Stimulated activated CD4-positive, alpha-beta T cell treated with anti-CD3 and anti-CD28 coated beads, TNF-alpha, amount 100 ng/mL, for 48 hours (primary cell): ENCODE results near the gene ALDH1A2.
"Not testable (repeated sequence)": the region's sequence is repeated elsewhere in the genome, so short reads cannot be mapped to it uniquely, and the experiment has no call there.

Source experiments
- DNase-seq, 3 donors: peaks; one replicate each; pipeline ENCODE4 v3.0.0-alpha.2; 2020; ENCODE audit warnings: low read depth in 3 of 3

Gene ALDH1A2

DNA sequence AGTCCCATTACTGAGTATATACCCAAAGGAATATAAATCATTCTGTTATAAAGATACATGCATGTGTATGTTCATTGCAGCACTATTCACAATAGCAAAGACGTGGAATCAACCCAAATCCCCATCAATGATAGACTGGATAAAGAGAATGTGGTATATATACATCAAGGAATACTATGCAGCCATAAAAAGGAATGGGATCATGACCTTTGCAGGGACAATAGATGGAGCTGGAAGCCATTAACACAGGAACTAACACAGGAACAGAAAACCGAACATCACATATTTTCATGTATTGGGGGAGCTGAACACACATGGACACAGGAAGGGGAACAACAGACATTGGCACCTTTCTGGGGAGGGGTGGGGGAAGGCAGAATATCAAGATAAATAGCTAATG is 65.8 kb downstream of the ALDH1A2 start:
- DNase-seq, result not testable (repeated sequence)

DNA sequence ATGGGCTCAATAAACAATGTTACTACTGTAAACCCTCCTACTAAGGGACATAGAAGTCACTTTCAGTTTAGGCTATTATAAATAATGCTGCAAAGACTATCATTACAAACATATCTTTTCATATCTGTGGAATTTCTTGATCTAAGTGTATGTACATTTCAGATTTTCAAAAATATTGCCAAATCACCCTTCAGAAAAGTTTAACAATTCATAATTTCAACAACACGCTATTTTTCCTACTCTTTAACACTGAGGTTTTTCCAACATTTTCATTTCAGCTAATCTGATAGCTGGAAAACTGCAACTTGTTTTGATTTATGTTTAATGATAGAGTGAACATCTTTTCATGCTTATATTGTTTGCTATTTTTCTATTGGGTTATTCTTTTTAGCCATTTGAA is 69.0 kb downstream of the ALDH1A2 start:
- no peak for DNase-seq

DNA sequence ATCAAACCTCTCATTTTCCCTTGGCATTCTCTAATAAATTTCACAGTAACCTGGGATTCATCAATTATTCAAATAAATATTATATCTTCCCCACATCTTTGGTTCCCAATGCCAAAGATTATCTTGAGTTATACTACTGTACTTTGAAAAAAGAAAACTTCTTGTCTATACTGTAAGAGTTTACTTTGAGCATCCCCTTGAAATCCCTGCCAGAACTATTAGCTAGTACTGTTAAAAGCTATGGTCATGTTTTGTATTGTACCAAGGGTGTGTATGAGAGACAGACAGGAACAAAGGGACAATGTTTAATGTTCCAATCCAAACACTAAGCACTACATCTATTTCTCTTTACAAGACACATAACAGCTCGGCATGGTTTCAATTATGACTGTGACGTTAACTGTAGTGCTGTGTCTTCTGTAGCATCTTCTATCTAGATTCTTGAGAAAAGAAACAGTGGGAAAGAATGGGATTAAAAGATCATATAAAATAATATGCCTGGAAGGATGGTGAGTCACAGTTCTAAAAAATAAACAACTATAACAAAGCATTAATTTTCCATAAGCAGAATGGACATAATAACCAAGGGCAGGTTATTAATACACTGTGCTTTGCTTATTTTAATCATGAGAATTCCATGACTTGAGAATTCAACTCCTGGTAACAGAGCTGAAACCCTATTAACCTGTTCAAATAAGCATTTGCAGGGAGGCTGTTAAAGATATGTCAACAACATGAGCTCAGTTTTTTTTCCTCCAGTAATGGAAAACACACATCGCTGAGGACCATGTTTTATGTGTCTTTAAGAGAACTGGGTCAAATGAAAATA is 71.1 kb downstream of the ALDH1A2 start:
- DNase-seq, result no peak

DNA sequence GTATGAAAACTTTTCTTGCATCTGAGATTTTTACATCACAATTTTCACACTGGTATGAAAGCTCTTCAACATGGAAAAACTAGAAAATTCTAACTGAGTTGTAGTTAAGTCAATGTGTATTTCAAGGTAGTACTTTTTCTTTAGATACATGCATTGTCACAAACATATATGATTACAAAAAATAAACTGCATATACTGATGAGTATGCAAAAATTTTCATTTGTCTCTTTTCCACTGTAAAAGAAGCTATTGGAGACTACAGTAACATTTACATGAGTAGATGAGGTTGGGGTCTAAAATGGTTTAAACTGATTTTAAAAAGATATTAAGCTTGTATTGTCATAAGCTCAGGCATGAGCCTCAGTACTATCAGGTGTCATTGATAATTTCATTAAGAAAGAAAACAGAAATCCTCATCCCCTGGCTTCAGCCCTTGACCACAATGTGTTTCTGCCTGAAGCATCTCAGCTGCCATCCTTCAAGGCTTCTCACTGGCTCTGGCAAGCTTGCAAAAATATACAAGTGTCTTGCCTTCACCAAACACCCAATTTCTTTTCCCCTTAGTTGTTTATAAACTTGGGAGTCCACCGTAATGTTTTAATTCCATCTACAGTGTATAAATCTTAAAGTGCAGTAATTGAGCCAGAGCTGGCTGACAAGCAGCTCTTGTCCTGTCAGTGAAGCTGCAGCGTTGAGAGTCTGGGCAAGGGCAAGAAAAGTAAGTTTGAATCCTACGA is 71.9 kb downstream of the ALDH1A2 start:
- no peak for DNase-seq

DNA sequence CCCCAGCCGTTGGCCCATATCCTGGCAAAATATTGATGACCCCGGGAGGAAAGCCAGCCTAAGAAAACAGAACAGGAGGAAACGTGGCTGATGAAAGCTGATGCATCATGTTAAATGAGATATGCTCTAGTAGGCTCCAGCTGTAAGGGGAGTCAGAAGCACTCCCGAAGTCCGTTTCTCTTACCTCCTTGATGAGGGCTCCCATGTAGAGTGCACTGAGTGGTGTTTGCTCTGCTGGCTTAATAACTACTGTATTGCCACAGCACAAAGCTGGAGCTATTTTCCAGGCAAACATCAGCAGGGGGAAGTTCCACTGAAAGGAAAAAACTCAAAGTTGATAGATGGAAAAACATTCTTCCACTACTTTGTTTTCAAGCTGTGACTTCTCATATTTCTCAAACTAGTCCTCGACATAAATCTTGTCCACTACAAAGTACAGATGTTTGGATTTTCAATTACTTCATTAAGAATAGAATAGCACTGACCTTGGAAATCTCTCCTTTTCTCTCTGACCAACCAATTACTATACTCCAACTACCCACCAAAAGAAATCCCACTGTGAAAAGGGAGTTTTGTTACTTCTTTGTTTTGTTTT is 72.7 kb downstream of the ALDH1A2 start:
- no peak for DNase-seq

- DNase-seq, result no peak
Measured at GRCh38 chr15:57973534-57973933, 92.0 kb downstream of the ALDH1A2 start.

- DNase-seq, result no peak
Measured at GRCh38 chr15:57972864-57973263, 92.6 kb downstream of the ALDH1A2 start.

- DNase-seq, result no peak
Measured at GRCh38 chr15:57969996-57970395, 95.5 kb downstream of the ALDH1A2 start.

GRCh38 chr15:57969355-57969754 is 96.2 kb downstream of the ALDH1A2 start:
- DNase-seq, result no peak

- DNase-seq, result no peak
Measured at GRCh38 chr15:57962887-57963286, 102.6 kb downstream of the ALDH1A2 start.

DNA sequence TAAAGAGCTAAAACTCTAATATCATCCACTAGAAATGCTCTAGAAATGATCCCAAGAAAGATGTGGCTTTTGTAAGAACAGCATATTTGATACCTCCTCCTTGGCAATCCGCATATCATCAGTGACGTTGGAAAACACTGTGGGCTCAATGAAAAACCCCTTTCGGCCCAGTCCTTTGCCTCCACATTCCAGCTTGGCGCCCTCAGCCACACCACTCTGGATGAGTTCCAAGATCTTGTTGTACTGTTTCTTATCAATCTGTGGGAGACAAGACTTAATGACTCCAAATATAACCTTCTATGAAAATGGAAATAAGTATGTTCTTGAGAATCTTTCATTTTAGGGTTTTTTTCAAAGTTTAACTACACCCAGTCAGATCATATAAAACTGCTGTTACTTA is 103.6 kb downstream of the ALDH1A2 start:
- no peak for DNase-seq

DNA sequence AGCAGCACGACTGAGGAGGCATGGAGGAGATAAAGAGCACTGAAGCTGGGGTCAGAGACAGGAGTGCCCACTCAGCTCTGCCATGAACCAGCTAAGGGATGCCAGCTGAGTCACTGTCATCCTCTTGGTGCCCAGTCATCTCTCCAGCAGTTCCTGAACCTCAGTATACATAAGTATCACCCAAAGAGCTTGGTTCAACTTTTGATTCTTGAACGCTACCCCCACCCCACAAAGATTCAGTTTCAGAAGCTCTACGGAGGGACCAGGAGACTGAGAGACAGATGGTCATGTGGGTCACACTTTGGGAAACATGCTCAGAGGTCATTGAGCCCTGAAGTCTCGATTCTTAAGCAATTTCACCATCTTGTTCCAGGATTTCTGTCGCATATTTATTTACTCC is 108.4 kb downstream of the ALDH1A2 start:
- DNase-seq, result no peak

DNA sequence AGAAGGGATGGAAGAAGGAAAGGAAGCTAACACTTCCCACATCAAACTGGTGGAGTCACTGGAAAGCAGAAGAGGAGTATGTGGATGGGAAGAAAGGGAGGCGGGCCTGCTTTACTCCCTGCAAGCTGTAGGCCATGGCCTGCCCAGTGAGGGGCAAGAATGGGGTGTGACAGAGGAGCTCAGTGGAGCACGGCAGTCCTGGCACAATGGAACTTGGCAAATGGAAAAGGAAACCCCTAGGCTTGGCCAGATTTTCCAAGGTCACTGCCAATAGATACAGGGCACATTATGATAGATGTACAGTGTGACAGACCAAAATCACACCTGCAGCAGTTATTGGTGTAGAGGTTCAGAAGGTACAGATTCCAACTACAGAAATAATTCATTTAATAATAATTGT is 111.6 kb downstream of the ALDH1A2 start:
- no peak for DNase-seq

GRCh38 chr15:57951328-57951932 is 114.1 kb downstream of the ALDH1A2 start:
- no peak for DNase-seq

GRCh38 chr15:57950381-57950946 is 115.0 kb downstream of the ALDH1A2 start:
- no peak for DNase-seq

- no peak for DNase-seq
Measured at GRCh38 chr15:57949374-57949943, 116.1 kb downstream of the ALDH1A2 start.

DNA sequence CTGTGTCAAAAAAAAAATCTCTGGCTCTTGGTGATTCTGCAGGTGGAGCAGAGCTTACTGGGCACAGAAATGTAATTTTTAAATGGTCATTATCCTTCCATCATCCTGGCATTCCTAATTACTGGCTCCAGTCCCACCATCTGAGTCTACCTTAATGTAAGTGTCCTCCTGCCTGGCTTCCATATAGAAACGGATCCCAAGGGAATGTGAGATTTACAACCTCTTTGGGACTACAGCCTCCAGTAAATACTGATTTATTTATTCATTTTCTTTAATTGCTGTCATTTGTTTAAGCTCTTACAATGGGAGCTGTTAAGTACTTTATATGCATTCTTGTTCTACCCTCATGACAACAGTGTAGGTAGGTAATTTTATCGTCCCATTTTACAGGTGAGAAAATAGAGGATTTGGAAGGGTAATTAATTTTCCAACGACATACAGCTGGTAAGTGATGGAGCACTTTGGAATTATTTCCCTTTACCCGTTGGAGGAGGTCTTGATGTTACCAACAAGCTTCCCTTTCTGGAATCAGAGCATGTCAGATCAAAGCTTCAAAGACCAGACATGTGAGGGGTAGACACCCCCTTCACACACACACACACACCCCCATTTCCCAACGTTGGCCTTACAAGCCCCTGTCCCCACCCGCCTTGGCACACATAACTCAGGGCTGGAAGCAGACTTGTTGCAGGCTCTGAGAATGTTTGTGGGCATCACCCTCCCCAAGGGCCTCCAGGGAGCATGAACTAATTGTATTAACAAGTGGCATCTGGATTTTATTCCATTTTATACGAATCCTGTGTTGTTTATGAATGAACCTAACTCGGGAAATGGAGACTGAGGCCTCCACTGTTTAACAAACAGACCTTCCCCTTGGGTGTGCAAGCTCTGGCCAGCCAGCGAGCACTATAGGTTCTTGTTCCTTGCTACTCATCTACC is 116.9 kb downstream of the ALDH1A2 start:
- DNase-seq, result no peak

DNA sequence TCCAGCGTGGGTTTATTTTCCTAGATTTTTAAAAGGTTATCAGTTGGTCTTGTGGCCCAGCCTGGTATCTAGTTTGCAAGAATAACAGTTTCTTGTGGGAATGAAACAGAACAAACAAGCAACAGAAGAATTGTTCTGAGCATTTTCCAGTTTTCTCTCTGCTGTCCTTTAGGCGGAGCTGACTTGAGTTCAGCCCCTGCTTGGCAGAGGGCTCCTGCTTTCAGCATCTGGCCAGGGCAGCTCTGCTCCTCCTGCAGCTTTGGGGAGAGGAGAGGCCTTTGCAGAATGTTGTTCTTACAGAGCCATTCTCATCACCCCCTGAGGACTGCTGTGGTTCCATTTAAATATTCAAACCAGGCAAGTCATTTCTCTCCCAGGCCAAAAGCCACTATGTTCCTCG is 117.7 kb downstream of the ALDH1A2 start:
- no peak for DNase-seq

- no peak for DNase-seq
Measured at GRCh38 chr15:57947282-57947681, 118.2 kb downstream of the ALDH1A2 start.

DNA sequence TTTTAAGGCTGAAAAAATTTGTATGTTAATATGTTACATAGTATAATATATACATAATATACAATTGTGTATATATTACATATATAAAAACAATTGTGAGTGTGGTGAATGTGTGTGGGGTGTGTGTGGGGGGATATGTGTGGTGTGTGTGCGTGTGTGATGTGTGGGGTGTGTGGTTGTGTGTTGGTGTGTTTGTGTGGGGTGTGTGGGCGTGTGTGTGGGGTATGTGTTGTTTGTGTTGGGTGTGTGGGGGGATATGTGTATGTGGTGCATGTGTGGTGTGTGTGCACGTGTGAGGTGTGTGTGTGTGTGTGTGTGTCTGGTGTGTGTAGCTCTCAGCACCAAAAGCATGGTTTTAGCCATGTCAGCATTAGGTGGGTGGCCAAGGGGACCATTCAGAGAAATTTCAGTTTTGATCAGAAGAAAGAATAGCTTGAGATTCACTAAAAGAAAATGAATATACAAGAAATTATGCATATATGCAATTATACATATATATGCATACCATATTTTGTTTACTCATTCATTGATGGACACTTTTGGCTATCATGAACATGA is 118.9 kb downstream of the ALDH1A2 start:
- no peak for DNase-seq
